SU-DHL-6 (cell line): ENCODE measurements around the gene GIMAP7.

Source experiments
- EZH2phosphoT487 ChIP-seq: fragments of 200-600 bp; sonication (generic), shearing (Covaris generic); conservative IDR thresholded peaks from 2 replicates; pipeline ENCODE4 v1.6.1; 2018; ENCODE audit warnings: mild to moderate bottlenecking, antibody characterized with exemption, low read length, moderate library complexity, mixed read lengths
- TF ChIP-seq, protein P1 (sequence below): fragments of 200-600 bp; sonication (generic); IDR thresholded peaks from one replicate; pipeline ENCODE4 v1.5.1; 2017; ENCODE audit warnings: antibody characterized with exemption, mild to moderate bottlenecking, low read length, moderate library complexity; ENCODE audit not compliant: insufficient read depth, poor library complexity, severe bottlenecking

DNA sequence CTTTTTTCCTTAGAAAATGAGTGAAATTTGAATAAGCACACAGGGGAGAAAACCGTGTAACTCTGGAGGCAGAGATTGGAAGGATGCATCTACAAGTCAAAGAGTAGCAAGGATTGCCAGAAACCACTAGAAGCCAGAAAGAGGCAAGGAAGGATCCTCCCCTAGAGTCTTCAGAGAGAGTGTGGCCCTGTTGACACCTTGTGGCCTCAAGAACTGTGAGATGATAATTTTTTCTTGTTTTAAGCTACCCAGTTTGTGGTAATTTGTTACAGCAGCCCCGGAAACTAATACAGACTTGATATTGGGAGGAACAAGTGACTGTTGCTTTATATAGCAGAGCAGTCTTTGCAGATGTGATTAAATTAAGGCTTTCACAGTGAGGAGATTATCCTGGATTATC is 3.6 kb upstream of the GIMAP7 start:
- TF ChIP-seq, protein P1, sequence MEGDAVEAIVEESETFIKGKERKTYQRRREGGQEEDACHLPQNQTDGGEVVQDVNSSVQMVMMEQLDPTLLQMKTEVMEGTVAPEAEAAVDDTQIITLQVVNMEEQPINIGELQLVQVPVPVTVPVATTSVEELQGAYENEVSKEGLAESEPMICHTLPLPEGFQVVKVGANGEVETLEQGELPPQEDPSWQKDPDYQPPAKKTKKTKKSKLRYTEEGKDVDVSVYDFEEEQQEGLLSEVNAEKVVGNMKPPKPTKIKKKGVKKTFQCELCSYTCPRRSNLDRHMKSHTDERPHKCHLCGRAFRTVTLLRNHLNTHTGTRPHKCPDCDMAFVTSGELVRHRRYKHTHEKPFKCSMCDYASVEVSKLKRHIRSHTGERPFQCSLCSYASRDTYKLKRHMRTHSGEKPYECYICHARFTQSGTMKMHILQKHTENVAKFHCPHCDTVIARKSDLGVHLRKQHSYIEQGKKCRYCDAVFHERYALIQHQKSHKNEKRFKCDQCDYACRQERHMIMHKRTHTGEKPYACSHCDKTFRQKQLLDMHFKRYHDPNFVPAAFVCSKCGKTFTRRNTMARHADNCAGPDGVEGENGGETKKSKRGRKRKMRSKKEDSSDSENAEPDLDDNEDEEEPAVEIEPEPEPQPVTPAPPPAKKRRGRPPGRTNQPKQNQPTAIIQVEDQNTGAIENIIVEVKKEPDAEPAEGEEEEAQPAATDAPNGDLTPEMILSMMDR = no peak
- no peak for TF ChIP-seq EZH2phosphoT487
